Measurements from ENCODE around the gene KCTD1.

GRCh38 chr18:26565514-26565913 lies 17.2 kb upstream of the KCTD1 start:
- TF ChIP-seq RAD21 (IDR thresholded peaks at IDR 0.05; ENCODE audit: low read depth) (no peak), REST (IDR thresholded peaks at IDR 0.05; ENCODE audit: low read depth) (no peak), YY1 (IDR thresholded peaks at IDR 0.05; ENCODE audit: low read depth) (no peak), CEBPB (IDR thresholded peaks at IDR 0.05) (no peak), MAX (IDR thresholded peaks at IDR 0.05) (no peak), EGR1 (IDR thresholded peaks at IDR 0.05) (no peak), FOXM1 (IDR thresholded peaks at IDR 0.05; ENCODE audit: borderline replicate concordance, low read depth) (no peak), TAF1 (IDR thresholded peaks at IDR 0.05; ENCODE audit: low read depth) (no peak), TCF12 (IDR thresholded peaks at IDR 0.05; ENCODE audit: low read depth) (no peak), NFIC (IDR thresholded peaks at IDR 0.05) (no peak), USF1 (IDR thresholded peaks at IDR 0.05) (no peak)
